Endothelial cell (in vitro differentiated cells): ENCODE data around the gene FARP2. TPM values are rescaled to one million over a fixed set of nuclear protein-coding genes. Genes with fewer than 3 reads are reported as not detected.

Source experiments
- DNase-seq: peaks from one replicate; pipeline ENCODE4 v3.0.0; 2021; ENCODE audit warnings: low spot score
- H3K27ac Mint-ChIP-seq: one replicate; pipeline ENCODE4 v1.8.0; 2021; ENCODE audit warnings: mixed read lengths, inconsistent platforms; ENCODE audit not compliant: unreplicated experiment
- H3K27me3 Mint-ChIP-seq: one replicate; pipeline ENCODE4 v1.8.0; 2021; ENCODE audit warnings: mild to moderate bottlenecking, moderate library complexity, mixed read lengths, inconsistent platforms; ENCODE audit not compliant: unreplicated experiment
- H3K36me3 Mint-ChIP-seq: one replicate; pipeline ENCODE4 v1.8.0; 2021; ENCODE audit warnings: mild to moderate bottlenecking, low read depth, mixed read lengths, inconsistent platforms; ENCODE audit not compliant: unreplicated experiment
- H3K4me1 Mint-ChIP-seq: one replicate; pipeline ENCODE4 v1.8.0; 2021; ENCODE audit warnings: mild to moderate bottlenecking, mixed read lengths, inconsistent platforms; ENCODE audit not compliant: unreplicated experiment
- H3K4me3 Mint-ChIP-seq: one replicate; pipeline ENCODE4 v1.8.0; 2021; ENCODE audit warnings: mild to moderate bottlenecking, mixed read lengths, inconsistent platforms; ENCODE audit not compliant: unreplicated experiment
- H3K9me3 Mint-ChIP-seq: one replicate; pipeline ENCODE4 v1.8.0; 2021; ENCODE audit warnings: mixed read lengths, inconsistent platforms; ENCODE audit not compliant: unreplicated experiment
- CTCF ChIP-seq: fragments of 200-600 bp; sonication (generic); IDR thresholded peaks from one replicate; pipeline ENCODE4 v1.5.0; 2021; ENCODE audit warnings: antibody characterized with exemption; ENCODE audit not compliant: unreplicated experiment
- total RNA-seq: library from RNA; stranded (reverse); fragmentation: NEBNext Ultra II Directional; extraction: Animal tissue kit (Norgen Biotek cat#: 25700); gene quantifications from one replicate; pipeline ENCODE4 v1.2.1, GENCODE V29; 2021; ENCODE audit not compliant: unreplicated experiment

Gene FARP2
- total RNA-seq, 1 donor from 2014 or later: 19.1 TPM

GRCh38 chr2:241507430-241508239, 151.6 kb downstream of the FARP2 start:
- Mint-ChIP-seq H3K27me3 (peaks cover 14% of the 10 kb centered on the region), H3K27ac (no peak overlapping the region), H3K9me3 (no peaks in the 10 kb centered on the region), H3K4me3 (peak overlapping the region; percentile 96), H3K36me3 (peaks cover 18% of the 10 kb centered on the region), H3K4me1 (peaks cover 16% of the 10 kb centered on the region)
- DNase-seq: peak; percentile 67
- TF ChIP-seq CTCF: peak; percentile 32

GRCh38 chr2:241508240-241509154, 152.4 kb downstream of the FARP2 start, which contains the start of gene STK25:
Gene STK25 (minus strand): TSS chr2:241508584. CDS start chr2:241508035, 549 bp downstream.
- Mint-ChIP-seq H3K27ac (peak within 1 kb of the TSS; percentile 54), H3K9me3 (no peaks in the 10 kb centered on the region), H3K4me3 (peak within 1 kb of the TSS; percentile 96), H3K27me3 (peaks cover 14% of the 10 kb centered on the region), H3K36me3 (peaks cover 18% of the 10 kb centered on the region), H3K4me1 (peaks cover 16% of the 10 kb centered on the region)
- no peak for TF ChIP-seq CTCF
- peak; percentile 97 for DNase-seq

- H3K4me3 Mint-ChIP-seq: peak overlapping the region; percentile 90
- H3K4me1 Mint-ChIP-seq: peaks cover 16% of the 10 kb centered on the region
- TF ChIP-seq CTCF: no peak
- peaks cover 17% of the 10 kb centered on the region for H3K27me3 Mint-ChIP-seq
- no peak for DNase-seq
- H3K9me3 Mint-ChIP-seq: no peaks in the 10 kb centered on the region
- peaks cover 18% of the 10 kb centered on the region for H3K36me3 Mint-ChIP-seq
- peak overlapping the region; percentile 54 for H3K27ac Mint-ChIP-seq
These were observed 153.2 kb downstream of the FARP2 start for GRCh38 chr2:241509155-241509784.

- no peak for TF ChIP-seq CTCF
- peaks cover 12% of the 10 kb centered on the region for H3K27me3 Mint-ChIP-seq
- H3K4me3 Mint-ChIP-seq: peak overlapping the region; percentile 8
These were observed 155.1 kb downstream of the FARP2 start for GRCh38 chr2:241511091-241511741.

More at GRCh38 chr2:241511091-241511741, 155.1 kb downstream of the FARP2 start:
- H3K27ac Mint-ChIP-seq: no peak overlapping the region
- H3K4me1 Mint-ChIP-seq: peaks cover 13% of the 10 kb centered on the region
- peaks cover 18% of the 10 kb centered on the region for H3K36me3 Mint-ChIP-seq
- no peaks in the 10 kb centered on the region for H3K9me3 Mint-ChIP-seq
- no peak for DNase-seq
